Transverse colon (tissue), 4 donors: ENCODE measurements around the gene ARL6IP1. TPM values are rescaled to one million over a fixed set of nuclear protein-coding genes. Genes with fewer than 3 reads are reported as not detected.

Experiments
- DNase-seq: peaks from one replicate; pipeline ENCODE4 v3.0.0-alpha.2; 2019
- H3K27ac ChIP-seq, 4 donors: fragments of 200-600 bp; sonication (generic); 2 replicates each; pipeline ENCODE4 v1.5.1; 2016 to 2018; ENCODE audit warnings: inconsistent platforms in 4 of 4
- H3K27me3 ChIP-seq: fragments of 200-600 bp; sonication (generic); 2 replicates; pipeline ENCODE4 v1.5.1; 2017; ENCODE audit warnings: inconsistent platforms
- H3K36me3 ChIP-seq, 4 donors: fragments of 200-600 bp; sonication (generic); 2 replicates each; pipeline ENCODE4 v1.5.1; 2017 to 2019; ENCODE audit warnings: inconsistent platforms in 4 of 4
- H3K4me1 ChIP-seq, 4 donors: fragments of 200-600 bp; sonication (generic); 2 replicates each; pipeline ENCODE4 v1.5.1; 2017 to 2020; ENCODE audit warnings: inconsistent platforms in 4 of 4
- H3K4me3 ChIP-seq, 4 donors: fragments of 200-600 bp; sonication (generic); 1 replicate in 1 of 4; 2 replicates in 3 of 4; pipeline versions ENCODE4 v1.5.1 to v1.6.1; 2017 to 2019; ENCODE audit warnings: inconsistent platforms in 4 of 4
- H3K9me3 ChIP-seq, 2 donors: fragments of 200-600 bp; sonication (generic); 2 replicates each; pipeline ENCODE4 v1.5.1; 2017 to 2019; ENCODE audit warnings: inconsistent platforms in 2 of 2
- CTCF ChIP-seq, 5 experiments: fragments of 200-600 bp in 3 of 5; fragments of 450-650 bp in 2 of 5; sonication (generic) in 3 of 5; IDR thresholded peaks; 1 replicate in 2 of 5; 2 replicates in 3 of 5; pipeline ENCODE4 v1.5.1; 2016 to 2017; ENCODE audit warnings: antibody characterized with exemption in 5 of 5, inconsistent platforms in 3 of 5, mild to moderate bottlenecking in 2 of 5, moderate library complexity in 1 of 5
- EP300 ChIP-seq: sonication (generic); formaldehyde crosslinking; IDR thresholded peaks from one replicate; pipeline ENCODE4 v1.6.1; 2017; ENCODE audit warnings: antibody characterized with exemption, low read depth
- POLR2A ChIP-seq: fragments of 450-650 bp; IDR thresholded peaks from one replicate; pipeline ENCODE4 v1.6.1; 2016; ENCODE audit warnings: antibody characterized with exemption, mild to moderate bottlenecking, moderate library complexity
- POLR2AphosphoS5 ChIP-seq, 3 donors: sonication (generic); formaldehyde crosslinking; IDR thresholded peaks; one replicate each; pipeline ENCODE4 v1.6.1; 2016; ENCODE audit warnings: antibody characterized with exemption in 3 of 3
- WGBS, 2 donors: methylation state at CpG; one replicate each; pipeline ENCODE4 v1.1.5; 2018; ENCODE audit warnings: low coverage in 1 of 2; 5-methylcytosine and 5-hydroxymethylcytosine counted together
- in situ Hi-C, 4 donors: fragments of 200-750 bp; cut with MboI; loops; one replicate each; pipeline versions ENCODE4 v1.15.0 to v1.15.1; 2017; ENCODE audit warnings: low sequenced_read_pairs in 3 of 4, low pct_ligation_motif_present in 1 of 4, low pct_unique_long_range_greater_than_20kb in 1 of 4
- intact Hi-C: fragments of 100-400 bp; cut with DNase I; formaldehyde crosslinking; loops from one replicate; pipeline ENCODE4 v1.15.1; 2023; ENCODE audit warnings: low total_unique reads
- total RNA-seq, 4 donors: library from RNA; depleted of rRNA; stranded (reverse); fragments of >200 nt; gene quantifications; one replicate each; pipeline ENCODE4 v1.1.0, GENCODE V29; 2016

The ARL6IP1 gene
- total RNA-seq, 4 donors from 2014 or later: 73.0 to 232 (median 175) TPM

- H3K36me3 ChIP-seq: peaks cover 0 to 70% (median 33%) of the 10 kb centered on the region in 4 donors
These were observed 14.9 kb upstream of the ARL6IP1 start for GRCh38 chr16:18816286-18816685.

GRCh38 chr16:18811925-18812324 is 10.6 kb upstream of the ARL6IP1 start:
- intact Hi-C loops: no loop called here
- Histone ChIP-seq H3K4me1 (no peaks in the 10 kb centered on the region), H3K4me3 (no peak overlapping the region), H3K27me3 (no peaks in the 10 kb centered on the region), H3K27ac (no peak overlapping the region), H3K36me3 (peaks cover 0 to 80% (median 36%) of the 10 kb centered on the region in 4 donors), H3K9me3 (no peaks in the 10 kb centered on the region)
- 90 to 100% methylated on average over 1 to 3 of the region's 3 CpGs for WGBS, 2 donors
- no peak for TF ChIP-seq POLR2AphosphoS5 (IDR thresholded peaks at IDR 0.05)
- TF ChIP-seq POLR2A: no peak
- no peak for TF ChIP-seq EP300
- TF ChIP-seq CTCF (IDR thresholded peaks at IDR 0.05): no peak
- in situ Hi-C loops: loop anchor here in 2 of 4 donors (25.0 kb wide), 2 partner anchors 100 to 150 kb away; no protein-coding TSS in a partner anchor
- no peak for DNase-seq

More at GRCh38 chr16:18816286-18816685, 14.9 kb upstream of the ARL6IP1 start:
- in situ Hi-C loops (loop anchor here in 2 of 4 donors (25.0 kb wide), 2 partner anchors 96 to 146 kb away; no protein-coding TSS in a partner anchor), intact Hi-C loops (no loop called here)
- no peak for TF ChIP-seq CTCF (IDR thresholded peaks at IDR 0.05)
- no peak for TF ChIP-seq EP300
- no peak for TF ChIP-seq POLR2AphosphoS5 (IDR thresholded peaks at IDR 0.05)
- no peak for TF ChIP-seq POLR2A
- Histone ChIP-seq H3K4me3 (no peak overlapping the region), H3K27me3 (no peaks in the 10 kb centered on the region), H3K9me3 (no peaks in the 10 kb centered on the region), H3K27ac (no peak overlapping the region), H3K4me1 (no peaks in the 10 kb centered on the region)
- DNase-seq: no peak
- 65 to 77% methylated on average over 3 of the region's 3 CpGs for WGBS, 2 donors

- Histone ChIP-seq H3K4me1 (no peaks in the 10 kb centered on the region), H3K27ac (no peak overlapping the region), H3K4me3 (no peak overlapping the region), H3K27me3 (no peaks in the 10 kb centered on the region), H3K9me3 (no peaks in the 10 kb centered on the region), H3K36me3 (peaks cover 0 to 56% (median 23%) of the 10 kb centered on the region in 4 donors)
- no peak for DNase-seq
- intact Hi-C loops (no loop called here), in situ Hi-C loops (loop anchor here in 2 of 4 donors (25.0 kb wide), 2 partner anchors 103 to 153 kb away; no protein-coding TSS in a partner anchor)
- TF ChIP-seq CTCF (IDR thresholded peaks at IDR 0.05): no peak
- no peak for TF ChIP-seq EP300
- TF ChIP-seq POLR2AphosphoS5 (IDR thresholded peaks at IDR 0.05): no peak
- TF ChIP-seq POLR2A: no peak
- 94 to 100% methylated on average over 5 to 13 of the region's 13 CpGs for WGBS, 2 donors
These were observed 7.8 kb upstream of the ARL6IP1 start for GRCh38 chr16:18809165-18809564.

- in situ Hi-C loops (loop anchor here in 2 of 4 donors (25.0 kb wide), 2 partner anchors 107 to 157 kb away; no protein-coding TSS in a partner anchor), intact Hi-C loops (no loop called here)
- no peak for DNase-seq
- Histone ChIP-seq H3K4me3 (no peak overlapping the region), H3K4me1 (peaks cover 0 to 13% (median 11%) of the 10 kb centered on the region in 4 donors), H3K27ac (no peak overlapping the region), H3K27me3 (no peaks in the 10 kb centered on the region), H3K9me3 (no peaks in the 10 kb centered on the region), H3K36me3 (peaks cover 0 to 35% (median 10%) of the 10 kb centered on the region in 4 donors)
- TF ChIP-seq CTCF (IDR thresholded peaks at IDR 0.05) (no peak), POLR2AphosphoS5 (IDR thresholded peaks at IDR 0.05) (no peak), EP300 (no peak), POLR2A (no peak)
- 18 to 23% methylated on average over 2 of the region's 2 CpGs for WGBS, 2 donors
These were observed 4.0 kb upstream of the ARL6IP1 start for GRCh38 chr16:18805257-18805773.
